ENCODE results near the gene ORAI1.
"Not testable (repeated sequence)": the region's sequence is repeated elsewhere in the genome, so short reads cannot be mapped to it uniquely, and the experiment has no call there.

Gene ORAI1

GRCh38 chr12:121626087-121626852, at the start of gene ORAI1:
Gene ORAI1 (plus strand): TSS chr12:121626530.
- peak; percentile 10 to 22 for DNase-seq

GRCh38 chr12:121576851-121577391, 49.4 kb upstream of the ORAI1 start:
- no peak for DNase-seq

GRCh38 chr12:121577443-121578180, 48.7 kb upstream of the ORAI1 start:
- DNase-seq = no peak

- no peak for DNase-seq
These were observed 47.8 kb upstream of the ORAI1 start for GRCh38 chr12:121578230-121579189.

- no peak for DNase-seq
These were observed 47.0 kb upstream of the ORAI1 start for GRCh38 chr12:121579190-121579791.

- DNase-seq = no peak
These were observed 46.1 kb upstream of the ORAI1 start for GRCh38 chr12:121579981-121580868.

- peak in 1 of 2 experiments; percentile 37 for DNase-seq
These were observed 45.2 kb upstream of the ORAI1 start, which contains the start of gene KDM2B for GRCh38 chr12:121580959-121581685. Gene KDM2B (minus strand): TSS chr12:121581023. CDS start chr12:121580911, 112 bp downstream.

GRCh38 chr12:121581686-121582429, 44.5 kb upstream of the ORAI1 start:
- no peak for DNase-seq

- DNase-seq = no peak
These were observed 43.6 kb upstream of the ORAI1 start for GRCh38 chr12:121582583-121583333.

GRCh38 chr12:121583334-121583661, 43.0 kb upstream of the ORAI1 start:
- DNase-seq = not testable (repeated sequence)

- not testable (repeated sequence) for DNase-seq
These were observed 41.4 kb upstream of the ORAI1 start for GRCh38 chr12:121584885-121585284.

GRCh38 chr12:121590476-121591143, 35.7 kb upstream of the ORAI1 start:
- no peak for DNase-seq

GRCh38 chr12:121592320-121592719, 34.0 kb upstream of the ORAI1 start:
- no peak for DNase-seq

GRCh38 chr12:121595520-121595919, 30.8 kb upstream of the ORAI1 start:
- no peak for DNase-seq

GRCh38 chr12:121596526-121596925, 29.8 kb upstream of the ORAI1 start:
- no peak for DNase-seq

GRCh38 chr12:121600702-121601336, 25.5 kb upstream of the ORAI1 start:
- no peak for DNase-seq

GRCh38 chr12:121602766-121603165, 23.6 kb upstream of the ORAI1 start:
- no peak for DNase-seq

- no peak for DNase-seq
These were observed 22.7 kb upstream of the ORAI1 start for GRCh38 chr12:121603581-121603980.
